Kasumi-1 (cell line): Measurements from ENCODE around the gene GOLGA2.

ENCODE experiments used
- DNase-seq, 2 experiments: peaks; one replicate each; lab custom pipeline; 2025; lab: John Stamatoyannopoulos, UW

The GOLGA2 gene

DNA sequence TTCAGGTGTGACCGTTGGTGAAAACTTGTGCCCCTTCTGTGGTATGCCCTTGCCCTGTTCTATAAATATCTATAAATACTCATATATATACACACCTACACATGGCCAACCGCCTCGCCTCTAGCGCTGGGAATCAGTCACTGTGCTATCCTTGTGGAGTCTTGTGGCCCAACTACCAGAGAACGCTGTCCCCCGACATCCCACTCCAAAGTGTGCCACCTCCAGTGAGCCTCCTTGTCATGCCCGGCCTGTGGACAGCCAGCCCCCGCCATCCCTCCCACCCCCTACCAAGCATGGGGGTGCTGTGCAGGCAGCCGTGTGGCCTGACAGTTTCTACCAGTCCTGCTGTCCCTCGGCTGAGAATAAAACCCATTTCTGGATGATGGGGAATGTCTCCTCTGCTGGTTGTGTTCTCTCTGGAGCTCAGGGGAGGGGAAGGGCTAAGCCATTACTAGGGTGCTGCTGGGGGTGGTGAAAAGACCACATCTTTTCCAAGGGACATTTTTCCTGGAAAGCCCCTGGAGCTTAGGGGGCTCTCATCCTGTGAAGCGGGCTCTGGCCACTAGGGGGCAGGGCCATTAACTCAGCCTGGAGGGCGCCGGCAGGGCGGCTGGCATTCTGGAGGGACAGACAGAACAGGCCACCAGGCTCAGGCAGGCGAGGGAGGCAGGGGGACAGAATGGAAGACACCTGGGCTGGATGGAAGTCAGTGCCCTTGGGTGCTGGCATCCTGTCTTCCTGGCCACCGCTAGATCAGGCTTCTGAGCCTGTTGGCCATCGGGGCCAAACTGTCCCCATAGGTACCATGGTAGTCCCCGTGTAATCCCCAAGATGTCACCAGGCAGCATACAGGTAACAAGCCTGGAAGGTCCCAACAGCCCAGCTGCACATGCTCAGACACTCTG is 20.7 kb downstream of the GOLGA2 start:
- peak; percentile 20 to 58 for DNase-seq

DNA sequence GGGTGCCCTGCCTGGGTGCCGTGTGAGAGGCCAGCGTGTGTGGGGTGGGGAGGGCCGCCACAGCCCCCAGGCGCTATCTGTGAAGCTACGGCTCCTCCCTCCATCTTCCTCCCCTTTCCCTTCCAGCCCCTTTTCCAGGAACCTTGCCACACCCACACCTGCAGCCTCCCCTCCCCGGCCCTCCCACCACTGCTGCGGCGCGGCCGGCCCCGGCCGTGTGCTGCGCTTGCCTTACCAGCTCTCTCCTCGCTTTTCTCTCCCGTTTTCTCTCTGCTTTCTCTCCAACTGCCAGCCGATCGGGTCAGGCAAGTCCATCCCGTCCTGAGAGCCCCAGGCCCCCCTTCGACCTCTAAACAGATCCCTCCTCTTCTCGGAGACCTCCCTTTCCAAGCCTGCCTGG is 21.4 kb downstream of the GOLGA2 start:
- DNase-seq, result no peak

DNA sequence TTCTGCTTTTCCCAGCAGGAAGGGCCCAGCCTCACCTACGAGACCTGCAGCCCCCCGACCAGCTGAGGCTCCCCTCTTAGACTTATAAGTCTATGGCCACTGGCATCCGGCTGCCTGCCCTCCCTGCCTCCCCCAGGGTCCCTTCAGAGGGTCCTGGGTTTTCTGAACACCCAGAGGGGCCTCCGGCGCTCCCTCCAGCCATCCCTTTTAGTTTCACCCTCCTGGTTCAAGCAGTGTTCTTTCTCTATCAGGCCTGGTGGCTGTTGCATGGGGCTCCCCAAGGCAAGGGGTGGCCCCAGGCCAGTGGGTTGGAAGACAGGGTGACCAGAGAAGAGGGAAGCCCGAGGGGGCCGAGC is 21.8 kb downstream of the GOLGA2 start:
- no peak for DNase-seq

GRCh38 chr9:128253140-128253990 is 22.4 kb downstream of the GOLGA2 start:
- DNase-seq, result no peak

GRCh38 chr9:128252317-128253139 is 23.3 kb downstream of the GOLGA2 start:
- no peak for DNase-seq

DNA sequence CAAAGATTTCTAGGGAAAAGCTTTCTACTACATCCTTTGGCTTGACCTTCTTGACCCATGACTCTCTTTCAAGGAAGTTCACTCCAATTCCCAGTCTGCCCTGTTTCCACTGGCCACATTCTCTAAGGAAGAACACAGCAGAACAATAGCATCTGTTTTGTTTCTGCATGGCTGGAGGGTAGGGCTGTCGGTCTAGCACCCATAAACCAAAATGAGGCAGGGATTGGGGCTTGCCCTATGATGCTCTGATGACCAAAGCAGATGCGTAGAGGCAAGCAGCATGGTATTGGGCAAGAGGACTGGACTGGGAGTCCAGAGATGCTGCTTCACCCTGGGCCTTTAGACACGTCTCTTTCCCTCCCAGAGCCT is 24.1 kb downstream of the GOLGA2 start:
- no peak for DNase-seq

DNA sequence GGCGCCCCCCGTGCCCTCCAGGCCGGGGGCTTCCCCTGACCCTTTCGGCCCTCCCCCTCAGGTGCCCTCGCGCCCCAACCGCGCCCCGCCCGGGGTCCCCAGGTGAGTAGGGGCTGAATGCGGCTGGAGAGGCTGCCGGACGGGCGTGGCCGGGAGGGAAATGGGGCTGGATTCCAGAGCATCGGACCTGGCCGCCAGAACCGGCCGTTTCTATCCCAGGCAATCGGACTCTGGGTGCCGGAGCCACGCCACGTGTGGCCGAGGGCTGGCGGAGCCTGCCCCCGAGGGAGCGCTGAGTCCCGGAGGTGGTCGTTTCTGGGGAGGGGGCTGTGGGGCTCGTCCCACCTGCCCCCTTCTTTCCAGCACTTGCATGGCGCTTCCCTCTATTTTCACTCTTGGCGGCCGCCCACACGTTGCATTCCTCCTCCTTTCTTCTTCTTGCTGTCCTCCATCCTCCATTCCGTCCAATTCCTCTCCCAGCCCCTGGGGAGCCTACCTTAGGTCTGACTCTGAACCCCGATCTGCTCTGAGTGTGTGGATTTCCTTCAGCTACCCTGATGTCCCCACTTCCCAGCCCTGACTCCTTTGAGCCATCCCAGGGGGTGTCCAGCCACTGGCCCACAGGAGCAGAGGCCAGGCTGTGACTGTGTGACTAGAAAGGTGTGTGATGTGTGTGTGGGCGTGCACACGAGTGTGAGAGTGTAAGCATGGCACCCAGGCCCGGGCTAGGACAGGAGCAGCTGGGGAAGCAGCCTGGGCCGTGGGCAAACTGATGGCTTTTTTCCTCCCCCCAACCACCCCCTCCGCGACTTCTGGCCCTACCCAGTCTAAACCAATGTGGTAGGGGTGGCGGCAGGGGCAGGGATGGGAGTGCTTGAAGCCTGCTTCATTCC is 24.7 kb downstream of the GOLGA2 start:
- no peak for DNase-seq

DNA sequence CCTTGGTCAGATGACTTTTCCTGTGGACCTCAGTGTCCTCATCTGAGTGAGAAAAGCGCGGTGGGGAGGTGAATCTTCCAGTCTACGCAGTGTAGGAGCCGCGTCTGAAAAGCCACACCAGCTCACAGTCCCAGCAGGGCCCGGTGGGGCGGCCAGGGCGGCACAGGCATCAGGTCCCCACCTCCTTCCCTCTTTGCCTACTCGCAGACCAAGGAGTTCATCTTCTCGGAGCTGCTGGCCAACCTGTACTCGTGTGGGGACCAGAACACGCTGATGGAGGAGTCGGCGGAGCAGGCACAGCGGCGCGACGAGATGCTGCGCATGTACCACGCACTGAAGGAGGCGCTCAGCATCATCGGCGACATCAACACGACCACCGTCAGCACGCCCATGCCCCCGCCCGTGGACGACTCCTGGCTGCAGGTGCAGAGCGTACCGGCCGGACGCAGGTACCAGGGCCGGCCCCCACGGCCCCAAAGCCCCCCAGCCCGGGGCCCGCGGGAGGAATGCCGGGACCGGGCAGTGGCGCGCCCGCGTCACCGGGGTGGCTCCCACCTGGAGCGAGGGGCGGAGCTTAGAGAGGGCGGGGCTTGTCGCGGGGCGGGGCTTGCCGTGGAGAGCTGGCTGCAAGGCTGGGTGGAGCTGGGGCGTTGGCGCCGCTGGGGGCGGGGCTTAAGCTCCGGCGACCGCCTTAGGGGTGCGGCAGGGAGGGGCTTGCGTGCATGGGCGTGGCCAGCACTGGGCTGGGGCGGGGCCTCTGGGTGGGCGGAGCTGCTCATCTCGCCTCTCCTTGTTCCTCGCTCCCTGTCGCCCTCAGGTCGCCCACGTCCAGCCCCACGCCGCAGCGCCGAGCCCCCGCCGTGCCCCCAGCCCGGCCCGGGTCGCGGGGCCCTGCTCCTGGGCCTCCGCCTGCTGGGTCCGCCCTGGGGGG is 25.6 kb downstream of the GOLGA2 start:
- DNase-seq, result no peak

DNA sequence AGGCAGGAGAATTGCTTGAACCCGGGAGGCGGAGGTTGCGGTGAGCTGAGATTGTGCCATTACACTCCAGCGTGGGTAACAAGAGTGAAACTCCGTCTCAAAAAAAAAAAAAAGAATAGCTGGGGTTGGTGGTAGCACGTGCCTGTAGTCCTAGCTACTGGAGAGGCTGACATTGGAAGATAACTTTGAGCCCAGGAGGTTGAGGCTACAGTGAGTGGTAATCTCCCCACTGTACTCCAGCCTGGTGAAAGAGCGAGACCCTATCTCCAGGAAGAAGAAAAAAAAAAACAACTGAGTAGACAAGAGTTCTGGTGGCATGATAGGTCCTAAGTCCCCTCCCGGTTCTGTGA is 26.3 kb downstream of the GOLGA2 start:
- DNase-seq, result no peak

DNA sequence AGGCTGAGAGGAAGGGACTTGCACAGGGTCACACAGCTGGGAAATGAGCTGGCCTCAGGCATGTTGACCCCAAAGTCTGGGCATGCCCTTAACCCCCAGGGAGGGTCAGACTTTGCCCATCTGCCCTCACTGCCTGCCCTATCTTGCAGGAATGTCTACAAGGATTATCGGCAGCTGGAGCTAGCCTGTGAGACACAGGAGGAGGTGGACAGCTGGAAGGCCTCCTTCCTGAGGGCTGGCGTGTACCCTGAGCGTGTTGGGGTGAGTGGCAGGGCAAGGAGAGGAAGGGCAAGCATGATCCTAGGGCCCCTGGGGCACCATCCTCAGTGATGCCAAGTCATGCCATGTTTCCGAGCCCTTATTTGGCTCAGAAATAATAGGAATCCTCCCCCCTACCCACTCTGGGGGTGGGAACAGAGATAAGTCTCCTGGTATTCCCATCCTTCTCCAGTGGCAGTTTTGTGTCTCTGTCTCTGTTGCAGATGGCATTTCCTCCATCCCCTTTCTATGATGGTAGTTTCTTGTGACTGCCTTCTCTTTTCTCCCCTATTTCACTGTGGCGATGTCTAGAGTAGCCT is 28.5 kb downstream of the GOLGA2 start:
- DNase-seq, result no peak

DNA sequence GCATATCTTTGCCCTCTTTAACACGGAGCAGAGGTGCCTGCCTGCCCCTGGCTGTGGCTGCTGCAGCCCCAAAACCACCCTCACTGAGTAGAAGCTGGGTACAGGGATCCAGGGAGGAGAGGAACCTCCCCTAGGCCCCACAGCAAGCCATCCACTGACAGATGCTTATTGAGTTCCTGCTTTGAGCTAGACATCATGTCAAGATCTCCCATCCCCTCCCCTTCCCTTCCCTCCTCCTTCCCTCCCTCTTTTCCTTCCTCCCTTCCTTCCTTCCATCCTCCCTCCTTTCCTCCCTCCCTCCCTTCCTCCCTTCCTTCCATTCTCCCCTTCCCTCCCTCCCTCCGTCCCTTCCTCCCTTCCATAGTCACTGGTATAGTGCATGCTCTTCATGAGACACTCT is 29.3 kb downstream of the GOLGA2 start:
- DNase-seq, result peak; percentile 49 to 63

- peak; percentile 70 to 77 for DNase-seq
Observed at GRCh38 chr9:128245421-128246151, 30.2 kb downstream of the GOLGA2 start.

DNA sequence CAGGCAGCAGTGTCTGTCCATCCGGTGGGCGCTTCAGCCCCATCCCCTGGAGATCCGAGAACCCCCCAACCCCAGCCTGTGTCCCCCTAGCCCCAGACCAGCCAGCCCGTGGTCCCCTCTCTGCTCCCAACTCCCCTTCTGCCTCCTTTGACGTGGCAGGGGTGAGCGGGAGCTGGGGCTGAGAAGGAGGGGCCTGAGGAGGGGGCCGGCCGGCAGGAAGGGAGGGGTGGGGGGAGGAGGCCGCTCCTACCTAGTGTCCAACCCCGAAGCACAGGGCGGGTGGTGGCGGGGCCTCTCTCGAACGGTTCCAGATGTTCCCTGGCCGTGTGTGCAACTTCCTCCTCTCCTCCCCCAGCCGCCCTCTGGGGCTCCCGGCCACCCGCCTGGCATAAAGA is 31.0 kb downstream of the GOLGA2 start:
- peak; percentile 93 to 94 for DNase-seq

GRCh38 chr9:128244091-128244836 is 31.5 kb downstream of the GOLGA2 start:
- DNase-seq, result peak in 1 of 2 experiments; percentile 12

DNA sequence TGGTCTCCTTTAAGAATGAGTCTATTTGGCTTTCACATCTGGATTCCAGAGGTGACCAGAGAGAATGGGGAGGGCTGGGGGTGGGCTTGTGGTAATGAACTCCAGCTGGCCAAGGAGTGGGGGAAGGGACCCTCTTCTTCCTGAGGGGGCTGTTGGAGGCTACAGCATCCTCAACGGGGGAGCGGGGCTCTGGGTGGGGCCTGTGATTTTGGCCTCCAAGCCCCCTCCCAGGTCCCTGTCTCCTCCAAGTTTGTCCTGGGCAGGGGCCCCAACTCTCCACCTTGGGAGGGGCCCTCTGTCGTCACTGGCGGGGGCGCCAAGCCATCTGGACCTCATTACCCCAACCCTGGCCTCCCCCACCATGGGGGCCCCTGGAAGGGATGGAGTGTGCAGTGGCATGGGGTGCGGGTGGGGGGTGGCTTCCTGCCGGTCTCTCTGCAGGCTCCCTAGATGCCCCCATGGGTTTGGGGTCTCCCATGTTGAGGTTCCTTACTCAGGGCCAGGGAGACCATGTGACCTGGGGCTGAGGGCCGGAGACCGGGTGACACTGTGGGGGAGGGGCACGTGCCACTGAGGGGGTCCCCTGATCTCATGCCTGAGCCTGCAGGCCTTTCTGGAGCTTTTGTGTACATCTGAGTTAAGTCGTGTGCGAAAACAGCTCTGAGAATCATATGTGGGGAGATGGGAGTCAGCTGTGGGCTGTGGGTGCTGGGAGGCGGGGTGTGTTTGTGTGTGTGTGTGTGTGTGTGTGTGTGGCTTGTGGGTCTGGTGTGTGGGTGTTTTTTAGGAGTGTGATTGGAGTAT is 32.4 kb downstream of the GOLGA2 start:
- DNase-seq, result no peak

GRCh38 chr9:128242828-128243214 is 33.0 kb downstream of the GOLGA2 start:
- DNase-seq, result no peak

DNA sequence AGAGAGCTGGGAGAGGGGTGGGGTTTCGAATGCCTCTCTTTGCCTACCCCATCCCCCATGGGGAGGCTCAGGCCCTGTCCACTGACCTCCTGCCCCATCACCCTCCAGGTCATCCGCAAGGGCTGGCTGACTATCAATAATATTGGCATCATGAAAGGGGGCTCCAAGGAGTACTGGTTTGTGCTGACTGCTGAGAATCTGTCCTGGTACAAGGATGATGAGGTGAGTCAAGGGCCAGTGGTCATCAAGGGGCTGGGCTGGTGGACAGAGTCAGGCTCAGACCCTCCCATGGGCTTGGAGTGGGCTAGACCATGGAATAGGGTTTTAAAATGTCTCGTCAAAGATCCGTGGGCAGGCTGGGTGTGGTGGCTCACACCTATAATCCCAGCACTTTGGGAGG is 33.7 kb downstream of the GOLGA2 start:
- no peak for DNase-seq
